Ovary (tissue), 9 donors: ENCODE data around the gene LPIN3. TPM values are rescaled to one million over a fixed set of nuclear protein-coding genes. Genes with fewer than 3 reads are reported as not detected.
A peak's percentile ranks its signal among the peaks of the same experiment; 100 is the strongest.

Experiments used
- DNase-seq, 5 donors: peaks; one replicate each; pipeline ENCODE4 v3.0.0-alpha.2; 2019 to 2020
- H3K27ac ChIP-seq, 2 donors: fragments of 200-600 bp; one replicate each; pipeline versions ENCODE4 v1.5.1 to v1.8.0; 2019 to 2022
- H3K27me3 ChIP-seq: fragments of 200-600 bp; one replicate; pipeline ENCODE4 v1.8.0; 2022
- H3K36me3 ChIP-seq: fragments of 200-600 bp; sonication (generic); one replicate; pipeline ENCODE4 v1.5.1; 2019
- H3K4me1 ChIP-seq: one replicate; pipeline ENCODE4 v1.8.1; 2013; ENCODE audit warnings: mild to moderate bottlenecking, moderate library complexity; ENCODE audit not compliant: insufficient read depth
- H3K4me3 ChIP-seq: fragments of 200-600 bp; sonication (generic); one replicate; pipeline ENCODE4 v1.5.1; 2017
- H3K9me3 ChIP-seq, 2 donors: fragments of 200-600 bp in 1 of 2; sonication (generic) in 1 of 2; one replicate each; pipeline versions ENCODE4 v1.5.1 to v1.8.1; 2013 to 2019; ENCODE audit warnings: mild to moderate bottlenecking in 1 of 2, moderate library complexity in 1 of 2
- EP300 ChIP-seq: sonication (generic); formaldehyde crosslinking; IDR thresholded peaks from one replicate; pipeline ENCODE4 v1.6.1; 2017; ENCODE audit warnings: antibody characterized with exemption
- POLR2A ChIP-seq: fragments of 450-650 bp; IDR thresholded peaks from one replicate; pipeline ENCODE4 v1.6.1; 2017; ENCODE audit warnings: antibody characterized with exemption, mild to moderate bottlenecking, moderate library complexity
- WGBS, 3 donors: extraction: QIAGEN DNeasy Blood & Tissue Kit in 1 of 3; methylation state at CpG; one replicate each; pipeline versions ENCODE4 v1.1.5 to v1.1.7; 2013 to 2017; 5-methylcytosine and 5-hydroxymethylcytosine counted together
- intact Hi-C, 4 donors: fragments of 100-400 bp; cut with DNase I; formaldehyde crosslinking; loops; one replicate each; pipeline versions ENCODE4 v1.11.0 to v1.15.1; 2022 to 2023
- polyA plus RNA-seq, 2 donors: library from polyadenylated mRNA; stranded (reverse); fragments of 200-250 nt in 1 of 2; fragments of 350-450 nt in 1 of 2; fragmentation: Illumina TruSeq in 1 of 2; extraction: RNeasy Lipid Tissue Mini Kit (QIAGEN cat#74804) in 1 of 2; gene quantifications; one replicate each; pipeline ENCODE4 v1.2.3, GENCODE V29; 2013 to 2014
- total RNA-seq, 7 donors: library from RNA; depleted of rRNA in 2 of 7; stranded (reverse); fragments of >200 nt in 2 of 7; fragmentation: NEBNext Ultra II Directional in 3 of 7; extraction: Animal tissue kit (Norgen Biotek cat#: 25700) in 3 of 7; gene quantifications; one replicate each; pipeline versions ENCODE4 v1.1.0 to v1.2.4, GENCODE V29; 2016 to 2023
- TF ChIP-seq, protein P1 (sequence below), 3 donors: fragments of 450-650 bp in 2 of 3; fragments of 200-600 bp in 1 of 3; IDR thresholded peaks; one replicate each; pipeline versions ENCODE4 v1.5.1 to v1.8.0; 2016 to 2022; ENCODE audit warnings: antibody characterized with exemption in 3 of 3, mild to moderate bottlenecking in 1 of 3
- donor health status: DM: no; HTN: no; CAD: no; lungs with moderate emphysema.
- donor health status: DM: no; HTN: no; CAD: no.
- donor health status: Bipolar disorder and iron deficiency.
- donor health status: DM: yes; HTN: yes; CAD: no.
- donor health status: DM: no; HTN: no; CAD: no.
- donor health status: DM: yes; HTN: yes; CAD: no.

Gene LPIN3
- total and polyA plus RNA-seq, 9 donors = 5.1 to 21.6 (median 12.5) TPM

GRCh38 chr20:41363601-41364000 lies 23.0 kb downstream of the LPIN3 start:
- H3K27me3 ChIP-seq = no peaks in the 10 kb centered on the region
- TF ChIP-seq POLR2A (no peak), EP300 (no peak)
- TF ChIP-seq, protein P1, sequence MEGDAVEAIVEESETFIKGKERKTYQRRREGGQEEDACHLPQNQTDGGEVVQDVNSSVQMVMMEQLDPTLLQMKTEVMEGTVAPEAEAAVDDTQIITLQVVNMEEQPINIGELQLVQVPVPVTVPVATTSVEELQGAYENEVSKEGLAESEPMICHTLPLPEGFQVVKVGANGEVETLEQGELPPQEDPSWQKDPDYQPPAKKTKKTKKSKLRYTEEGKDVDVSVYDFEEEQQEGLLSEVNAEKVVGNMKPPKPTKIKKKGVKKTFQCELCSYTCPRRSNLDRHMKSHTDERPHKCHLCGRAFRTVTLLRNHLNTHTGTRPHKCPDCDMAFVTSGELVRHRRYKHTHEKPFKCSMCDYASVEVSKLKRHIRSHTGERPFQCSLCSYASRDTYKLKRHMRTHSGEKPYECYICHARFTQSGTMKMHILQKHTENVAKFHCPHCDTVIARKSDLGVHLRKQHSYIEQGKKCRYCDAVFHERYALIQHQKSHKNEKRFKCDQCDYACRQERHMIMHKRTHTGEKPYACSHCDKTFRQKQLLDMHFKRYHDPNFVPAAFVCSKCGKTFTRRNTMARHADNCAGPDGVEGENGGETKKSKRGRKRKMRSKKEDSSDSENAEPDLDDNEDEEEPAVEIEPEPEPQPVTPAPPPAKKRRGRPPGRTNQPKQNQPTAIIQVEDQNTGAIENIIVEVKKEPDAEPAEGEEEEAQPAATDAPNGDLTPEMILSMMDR (IDR thresholded peaks at IDR 0.05) = no peak
- intact Hi-C loops = no loop called here
- no peak overlapping the region for H3K27ac ChIP-seq
- no peaks in the 10 kb centered on the region for H3K9me3 ChIP-seq
- H3K4me1 ChIP-seq = peaks cover 3% of the 10 kb centered on the region
- DNase-seq = no peak
- no peaks in the 10 kb centered on the region for H3K36me3 ChIP-seq
- WGBS, 3 donors = 94 to 96% (median 95%) methylated on average over 6 to 7 of the region's 7 CpGs
- H3K4me3 ChIP-seq = no peak overlapping the region

GRCh38 chr20:41364236-41364855 lies 23.7 kb downstream of the LPIN3 start:
- TF ChIP-seq, protein P1 (IDR thresholded peaks at IDR 0.05) = no peak
- TF ChIP-seq POLR2A (no peak), EP300 (no peak)
- WGBS, 3 donors = 90 to 95% (median 91%) methylated on average over 13 of the region's 13 CpGs
- no peak for DNase-seq
- no peak overlapping the region for H3K27ac ChIP-seq
- no peaks in the 10 kb centered on the region for H3K36me3 ChIP-seq
- peaks cover 3% of the 10 kb centered on the region for H3K4me1 ChIP-seq
- H3K9me3 ChIP-seq = no peaks in the 10 kb centered on the region
- no peaks in the 10 kb centered on the region for H3K27me3 ChIP-seq
- no peak overlapping the region for H3K4me3 ChIP-seq
- intact Hi-C loops = no loop called here

DNA sequence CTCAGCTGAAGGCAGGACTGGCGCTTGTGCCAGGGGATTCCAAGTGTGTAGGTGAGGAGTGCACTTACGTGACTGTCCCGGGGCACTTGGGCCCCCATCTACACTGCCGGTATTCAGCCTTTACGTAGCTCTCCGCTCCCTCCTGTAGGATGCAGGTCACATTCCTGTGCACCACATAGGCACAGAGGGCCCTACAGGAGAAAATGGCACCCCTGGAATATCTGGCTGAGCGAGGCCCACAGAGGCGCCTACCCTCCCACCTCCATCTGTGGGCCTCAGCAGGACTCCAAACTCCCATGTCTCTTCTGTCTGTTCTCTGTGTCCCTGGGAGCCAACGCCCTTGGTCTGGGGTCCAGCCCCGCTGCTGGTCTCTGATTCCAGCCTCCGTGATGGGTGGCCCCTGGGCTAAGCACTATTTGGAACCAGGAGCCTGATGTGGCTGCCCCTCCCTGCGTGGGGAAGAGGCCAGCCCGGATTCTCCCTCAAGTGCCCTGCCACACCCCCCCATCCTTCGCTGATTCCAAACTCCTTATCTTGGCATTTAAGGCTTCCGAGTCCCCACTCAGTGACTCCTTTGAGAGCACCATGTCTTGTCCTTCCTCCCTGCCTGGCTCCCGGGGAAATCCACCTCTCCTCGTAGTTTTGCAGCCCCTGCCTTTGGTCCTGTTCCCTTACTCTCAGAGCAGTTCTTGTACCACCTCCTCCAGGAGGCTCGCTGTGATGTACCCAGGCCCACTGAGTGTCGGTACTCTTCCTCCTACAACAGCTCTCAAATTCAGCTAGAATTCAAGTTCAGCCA lies 24.5 kb downstream of the LPIN3 start:
- WGBS, 3 donors = 82 to 88% (median 87%) methylated on average over 19 of the region's 19 CpGs
- Histone ChIP-seq H3K4me3 (no peak overlapping the region), H3K9me3 (no peaks in the 10 kb centered on the region), H3K4me1 (peaks cover 3% of the 10 kb centered on the region), H3K27ac (peak overlapping the region in 1 of 2 donors; percentile 13), H3K36me3 (no peaks in the 10 kb centered on the region), H3K27me3 (no peaks in the 10 kb centered on the region)
- TF ChIP-seq POLR2A (no peak), EP300 (no peak)
- TF ChIP-seq, protein P1 (IDR thresholded peaks at IDR 0.05) = no peak
- intact Hi-C loops = no loop called here
- DNase-seq = no peak

DNA sequence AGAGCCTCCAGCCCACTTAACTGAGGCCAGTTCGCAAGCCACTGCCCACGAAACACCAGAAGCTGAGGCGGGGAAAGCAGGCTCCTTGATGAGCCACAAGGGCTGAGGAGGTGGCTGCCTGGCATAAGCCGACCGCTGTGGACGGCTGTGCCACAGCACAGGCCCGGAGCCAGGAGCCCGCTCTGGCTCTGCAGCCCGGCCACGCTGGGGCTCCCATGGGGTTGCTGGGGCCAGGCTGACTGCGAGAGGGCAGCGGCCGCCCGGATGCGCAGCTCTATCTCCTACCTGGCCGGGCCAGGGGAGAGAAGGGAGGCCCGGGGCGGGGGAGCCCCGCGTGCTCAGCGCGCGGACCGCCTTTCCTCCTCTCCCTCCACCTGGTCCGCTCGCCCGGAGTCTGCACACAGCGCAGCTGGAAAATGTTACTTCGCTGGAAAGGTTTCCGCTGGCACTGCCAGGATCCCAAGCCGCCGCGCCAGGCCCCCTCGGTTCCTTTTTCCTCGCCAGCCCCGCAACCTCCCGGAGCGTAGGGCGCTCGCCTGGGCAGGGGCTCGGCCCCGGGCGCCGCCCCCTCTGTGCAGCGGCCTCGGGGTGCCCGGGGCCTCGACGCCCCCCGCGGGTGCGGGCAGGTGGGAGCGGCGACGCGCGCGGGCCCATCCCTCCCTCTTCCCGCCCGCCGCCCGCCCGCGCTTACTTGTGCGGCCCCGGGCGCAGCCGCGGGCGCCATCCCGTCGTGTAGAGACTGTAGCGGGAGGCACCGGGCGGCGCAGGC lies 25.3 kb downstream of the LPIN3 start:
- intact Hi-C loops = no loop called here
- peaks cover 0 to 2% of the 10 kb centered on the region in 2 donors for H3K9me3 ChIP-seq
- no peak for TF ChIP-seq EP300
- TF ChIP-seq, protein P1 (IDR thresholded peaks at IDR 0.05) = no peak
- TF ChIP-seq POLR2A = no peak

More for the DNA sequence above, 25.3 kb downstream of the LPIN3 start:
- H3K27me3 ChIP-seq = no peaks in the 10 kb centered on the region
- peak overlapping the region; percentile 13 to 44 for H3K27ac ChIP-seq
- H3K4me3 ChIP-seq = peak overlapping the region; percentile 30
- H3K4me1 ChIP-seq = peaks cover 3% of the 10 kb centered on the region
- 3 to 7% (median 6%) methylated on average over 42 to 72 of the region's 76 CpGs for whole genome bisulfite sequencing, 3 donors
- DNase-seq = peak in 4 of 5 donors; percentile 19 to 65 (median 48)
- no peaks in the 10 kb centered on the region for H3K36me3 ChIP-seq
